IMR-90 (cell line): ENCODE data around the gene MALRD1. TPM values are rescaled to one million over a fixed set of nuclear protein-coding genes. Genes with fewer than 3 reads are reported as not detected.

Experiments used
- ATAC-seq: fragments of 200-7000 bp; cut with Tn5 transposase; 2 replicates; pipeline ENCODE4 v1.9.1; 2020; ENCODE audit warnings: low read depth, mild to moderate bottlenecking, moderate library complexity
- BruUV-seq: library from RNA; stranded (reverse); fragments of 400-500 nt; replicated peaks from 2 replicates; lab custom pipeline; 2021; lab: Mats Ljungman, UMichigan
- CTCF ChIA-PET: fragments of 300-600 bp; formaldehyde crosslinking; extraction: SDS; loops from one replicate; lab custom pipeline; 2021; ENCODE audit warnings: antibody characterized with exemption; lab: Yijun Ruan, JAX
- POLR2A ChIA-PET: fragments of 300-600 bp; sonication (Branson Sonifier 250); formaldehyde crosslinking; loops from one replicate; lab custom pipeline; 2022; ENCODE audit warnings: antibody characterized with exemption; ENCODE audit not compliant: unreplicated experiment; lab: Charles Lee
- DNase-seq: peaks from one replicate; pipeline ENCODE4 v3.0.0; 2013
- H2AFZ ChIP-seq: replicated peaks from 2 replicates; pipeline ENCODE3; 2013; ENCODE audit warnings: low read length, mild to moderate bottlenecking; ENCODE audit not compliant: poor library complexity
- H2AK5ac ChIP-seq: 2 replicates; pipeline ENCODE4 v1.6.1; 2013; ENCODE audit warnings: low read depth, low read length, inconsistent platforms
- H2AK9ac ChIP-seq: replicated peaks from 2 replicates; pipeline ENCODE3; 2013; ENCODE audit warnings: mild to moderate bottlenecking, low read depth, low read length, moderate library complexity; ENCODE audit not compliant: poor library complexity
- H2BK120ac ChIP-seq: 2 replicates; pipeline ENCODE4 v1.6.1; 2013; ENCODE audit warnings: low read depth, low read length, inconsistent platforms
- H2BK15ac ChIP-seq: 3 replicates; pipeline ENCODE4 v1.6.1; 2013; ENCODE audit warnings: low read depth, low read length, inconsistent platforms
- H2BK20ac ChIP-seq: 2 replicates; pipeline ENCODE4 v1.6.1; 2013; ENCODE audit warnings: low read depth, mild to moderate bottlenecking, inconsistent platforms, low read length, moderate library complexity
- H2BK5ac ChIP-seq: 2 replicates; pipeline ENCODE4 v1.6.1; 2013; ENCODE audit warnings: mild to moderate bottlenecking, low read depth, low read length, inconsistent platforms; ENCODE audit not compliant: poor library complexity, severe bottlenecking
- H3K14ac ChIP-seq: replicated peaks from 2 replicates; pipeline ENCODE4 v1.6.1; 2013; ENCODE audit warnings: low read depth, low read length, inconsistent platforms
- H3K18ac ChIP-seq: 2 replicates; pipeline ENCODE4 v1.6.1; 2013; ENCODE audit warnings: low read depth, low read length, control low read depth
- H3K23ac ChIP-seq: 2 replicates; pipeline ENCODE4 v1.6.1; 2013; ENCODE audit warnings: low read depth, low read length, inconsistent platforms
- H3K27ac ChIP-seq: 2 replicates; pipeline ENCODE4 v1.5.1; 2013; ENCODE audit warnings: mild to moderate bottlenecking, control low read depth, low read length; ENCODE audit not compliant: insufficient read depth
- H3K27me3 ChIP-seq: 2 replicates; pipeline ENCODE4 v1.6.1; 2013; ENCODE audit warnings: low read length; ENCODE audit not compliant: control insufficient read depth, insufficient read depth
- H3K36me3 ChIP-seq: 2 replicates; pipeline ENCODE4 v1.6.1; 2013; ENCODE audit warnings: low read length, mixed read lengths; ENCODE audit not compliant: control insufficient read depth, insufficient read depth
- H3K4ac ChIP-seq: 2 replicates; pipeline ENCODE4 v1.6.1; 2013; ENCODE audit warnings: low read depth, low read length, inconsistent platforms
- H3K4me1 ChIP-seq: 2 replicates; pipeline ENCODE4 v1.6.1; 2013; ENCODE audit warnings: low read length, mixed read lengths; ENCODE audit not compliant: control insufficient read depth, insufficient read depth
- H3K4me2 ChIP-seq: 2 replicates; pipeline ENCODE4 v1.6.1; 2013; ENCODE audit warnings: low read depth, mild to moderate bottlenecking, control low read depth, low read length, moderate library complexity
- H3K4me3 ChIP-seq: 2 replicates; pipeline ENCODE4 v1.5.1; 2013; ENCODE audit warnings: low read depth, mild to moderate bottlenecking, control low read depth, low read length, moderate library complexity; ENCODE audit not compliant: insufficient read depth
- H3K56ac ChIP-seq: 2 replicates; pipeline ENCODE4 v1.6.1; 2013; ENCODE audit warnings: low read length, inconsistent platforms; ENCODE audit not compliant: insufficient read depth; ENCODE audit errors: extremely low read depth
- H3K79me1 ChIP-seq, 2 experiments: 2 replicates each; pipeline ENCODE4 v1.6.1; 2013; ENCODE audit warnings: low read length in 2 of 2, inconsistent platforms in 1 of 2, low read depth in 1 of 2
- H3K9ac ChIP-seq: 2 replicates; pipeline ENCODE4 v1.6.1; 2013; ENCODE audit warnings: low read depth, low read length, control low read depth
- H3K9me1 ChIP-seq: 2 replicates; pipeline ENCODE4 v1.6.1; 2013; ENCODE audit warnings: low read length, inconsistent platforms; ENCODE audit not compliant: insufficient read depth
- H3K9me3 ChIP-seq: 2 replicates; pipeline ENCODE4 v1.6.1; 2013; ENCODE audit warnings: low read length; ENCODE audit not compliant: control insufficient read depth, insufficient read depth
- H4K20me1 ChIP-seq: 2 replicates; pipeline ENCODE4 v1.6.1; 2013; ENCODE audit warnings: low read length, inconsistent platforms; ENCODE audit not compliant: insufficient read depth
- H4K5ac ChIP-seq: 2 replicates; pipeline ENCODE4 v1.6.1; 2013; ENCODE audit warnings: mild to moderate bottlenecking, low read depth, low read length, control low read depth
- H4K8ac ChIP-seq, 2 experiments: 2 replicates each; pipeline ENCODE4 v1.6.1; 2013; ENCODE audit warnings: low read depth in 2 of 2, low read length in 2 of 2, control low read depth in 1 of 2, inconsistent platforms in 1 of 2
- H4K91ac ChIP-seq: 2 replicates; pipeline ENCODE4 v1.6.1; 2013; ENCODE audit warnings: low read depth, low read length, inconsistent platforms; ENCODE audit not compliant: insufficient read depth
- CEBPB ChIP-seq: IDR thresholded peaks from 2 replicates; pipeline ENCODE4 v1.6.1; 2012; ENCODE audit warnings: low read depth, low read length, improper control_type of control experiment
- CHD1 ChIP-seq: IDR thresholded peaks from 2 replicates; pipeline ENCODE4 v1.6.1; 2012; ENCODE audit warnings: low read depth, low read length, improper control_type of control experiment
- MAFK ChIP-seq: IDR thresholded peaks from 2 replicates; pipeline ENCODE4 v1.6.1; 2012; ENCODE audit warnings: low read depth, low read length, improper control_type of control experiment
- MAZ ChIP-seq: IDR thresholded peaks from 2 replicates; pipeline ENCODE4 v1.6.1; 2012; ENCODE audit warnings: low read depth, mild to moderate bottlenecking, low read length, improper control_type of control experiment, moderate library complexity, borderline replicate concordance
- MXI1 ChIP-seq: IDR thresholded peaks from 2 replicates; pipeline ENCODE4 v1.6.1; 2012; ENCODE audit warnings: low read depth, mild to moderate bottlenecking, low read length, moderate library complexity, borderline replicate concordance
- NFE2L2 ChIP-seq: fragments of 150-350 bp; IDR thresholded peaks from 2 replicates; pipeline ENCODE4 v1.6.1; 2016; ENCODE audit warnings: low read depth, mild to moderate bottlenecking, low read length
- RAD21 ChIP-seq: IDR thresholded peaks from 2 replicates; pipeline ENCODE4 v1.6.1; 2012; ENCODE audit warnings: low read length, improper control_type of control experiment
- RCOR1 ChIP-seq: IDR thresholded peaks from 2 replicates; pipeline ENCODE4 v1.6.1; 2012; ENCODE audit warnings: mild to moderate bottlenecking, low read length, improper control_type of control experiment; ENCODE audit not compliant: insufficient replicate concordance
- RFX5 ChIP-seq: IDR thresholded peaks from 2 replicates; pipeline ENCODE4 v1.8.0; 2012; ENCODE audit warnings: low read depth, mild to moderate bottlenecking, low read length, moderate library complexity
- SMC3 ChIP-seq: fragments of 150-350 bp; IDR thresholded peaks from 2 replicates; pipeline ENCODE4 v1.6.1; 2016; ENCODE audit warnings: low read depth, mild to moderate bottlenecking, antibody characterized with exemption, low read length, moderate library complexity
- WGBS, 2 experiments: methylation state at CpG; one replicate each; pipeline versions ENCODE4 v1.1.5 to v1.1.7; 2013; ENCODE audit warnings: missing lambda C conversion rate in 2 of 2; ENCODE audit not compliant: insufficient read length in 1 of 2; ENCODE audit errors: extremely low coverage in 2 of 2; 5-methylcytosine and 5-hydroxymethylcytosine counted together
- dilution Hi-C: fragments of 300-500 bp; cut with HindIII; formaldehyde crosslinking; loops from one replicate; pipeline ENCODE4 v1.14.3; 2018; ENCODE audit warnings: low sequenced_read_pairs; ENCODE audit not compliant: unreplicated experiment
- in situ Hi-C: fragments of 300-500 bp; cut with MboI; formaldehyde crosslinking; loops from 3 replicates; pipeline ENCODE4 v1.14.3; 2019; ENCODE audit warnings: low sequenced_read_pairs, inconsistent platforms, mixed read lengths
- intact Hi-C: fragments of 100-400 bp; cut with micrococcal nuclease; formaldehyde crosslinking; loops from 2 replicates; pipeline ENCODE4 v1.10.0; 2022
- polyA plus RNA-seq, 3 experiments: library from polyadenylated mRNA; depleted of rRNA; stranded (reverse); fragments of >200 nt; gene quantifications; 2 replicates each; pipeline ENCODE4 v1.2.3, GENCODE V29; 2012; ENCODE audit warnings: low replicate concordance in 1 of 3
- total RNA-seq: library from RNA; depleted of rRNA; stranded (reverse); fragments of >200 nt; gene quantifications from 2 replicates; pipeline ENCODE4 v1.2.3, GENCODE V29; 2012
- TF ChIP-seq, protein P1 (sequence below): fragments of 150-350 bp; IDR thresholded peaks from 2 replicates; pipeline ENCODE4 v1.6.1; 2016; ENCODE audit warnings: low read depth, mild to moderate bottlenecking, low read length, moderate library complexity, borderline replicate concordance
- TF ChIP-seq, protein P2 (sequence below): fragments of 150-350 bp; IDR thresholded peaks from 2 replicates; pipeline ENCODE4 v1.6.1; 2017; ENCODE audit warnings: mild to moderate bottlenecking, antibody characterized with exemption, low read length, low read depth

Gene MALRD1
- total and polyA plus RNA-seq, 2 of the 4 experiments (the other 2 are of a cell fraction), result 0.34 to 1.1 TPM

DNA sequence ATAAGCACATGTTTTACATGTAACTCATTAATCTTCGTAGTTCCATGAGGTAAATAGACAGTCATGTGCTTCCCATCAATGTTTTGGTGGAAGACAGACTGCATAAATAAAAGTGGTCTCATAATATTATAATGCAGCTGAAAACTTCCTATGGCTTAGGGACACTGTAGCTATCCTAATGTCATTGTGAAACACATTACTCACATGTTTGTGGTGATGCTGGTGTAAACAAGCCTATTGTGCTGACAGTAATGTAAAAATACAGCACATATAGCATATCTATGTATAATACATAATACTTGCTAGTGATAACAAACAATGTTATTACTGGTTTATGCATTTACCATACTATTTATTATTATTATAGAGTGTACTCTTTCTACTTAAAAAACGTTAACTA, 730.4 kb downstream of the MALRD1 start:
- H2BK5ac ChIP-seq, result no peak overlapping the region
- ChIA-PET POLR2A (no interaction called here), CTCF (interaction anchor here (0.6 kb wide), 1 partner anchor 1032 kb away, joined by 4 read pairs; no protein-coding TSS in a partner anchor)
- no peak overlapping the region for H3K4me2 ChIP-seq
- WGBS, 2 experiments, result no CpG with 5 or more reads among the region's 2 CpGs
- no peak overlapping the region for H2AK9ac ChIP-seq
- H3K9me3 ChIP-seq, result no peaks in the 10 kb centered on the region
- H2BK20ac ChIP-seq, result no peak overlapping the region
- no peak overlapping the region for H3K4ac ChIP-seq
- H2AFZ ChIP-seq, result no peak overlapping the region
- no peaks in the 10 kb centered on the region for H3K79me1 ChIP-seq
- H2AK5ac ChIP-seq, result no peak overlapping the region
- no peaks in the 10 kb centered on the region; the same call in 1 of the 2 replicates for H3K9me1 ChIP-seq
- no peak overlapping the region for H3K9ac ChIP-seq
- intact Hi-C loops (no loop called here), in situ Hi-C loops (loop anchor here (25.0 kb wide), 1 partner anchor 1092 kb away; no protein-coding TSS in a partner anchor), dilution Hi-C loops (no loop called here)
- no peak overlapping the region for H3K23ac ChIP-seq
- no peak overlapping the region for H3K14ac ChIP-seq
- TF ChIP-seq, protein P1, sequence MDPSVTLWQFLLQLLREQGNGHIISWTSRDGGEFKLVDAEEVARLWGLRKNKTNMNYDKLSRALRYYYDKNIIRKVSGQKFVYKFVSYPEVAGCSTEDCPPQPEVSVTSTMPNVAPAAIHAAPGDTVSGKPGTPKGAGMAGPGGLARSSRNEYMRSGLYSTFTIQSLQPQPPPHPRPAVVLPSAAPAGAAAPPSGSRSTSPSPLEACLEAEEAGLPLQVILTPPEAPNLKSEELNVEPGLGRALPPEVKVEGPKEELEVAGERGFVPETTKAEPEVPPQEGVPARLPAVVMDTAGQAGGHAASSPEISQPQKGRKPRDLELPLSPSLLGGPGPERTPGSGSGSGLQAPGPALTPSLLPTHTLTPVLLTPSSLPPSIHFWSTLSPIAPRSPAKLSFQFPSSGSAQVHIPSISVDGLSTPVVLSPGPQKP, result no peak
- TF ChIP-seq NFE2L2 (no peak), SMC3 (no peak), MAFK (no peak), CHD1 (no peak), RAD21 (no peak), MXI1 (no peak), RFX5 (no peak), CEBPB (no peak), MAZ (no peak), RCOR1 (no peak)
- TF ChIP-seq, protein P2, sequence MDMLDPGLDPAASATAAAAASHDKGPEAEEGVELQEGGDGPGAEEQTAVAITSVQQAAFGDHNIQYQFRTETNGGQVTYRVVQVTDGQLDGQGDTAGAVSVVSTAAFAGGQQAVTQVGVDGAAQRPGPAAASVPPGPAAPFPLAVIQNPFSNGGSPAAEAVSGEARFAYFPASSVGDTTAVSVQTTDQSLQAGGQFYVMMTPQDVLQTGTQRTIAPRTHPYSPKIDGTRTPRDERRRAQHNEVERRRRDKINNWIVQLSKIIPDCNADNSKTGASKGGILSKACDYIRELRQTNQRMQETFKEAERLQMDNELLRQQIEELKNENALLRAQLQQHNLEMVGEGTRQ, result no peak
- BruUV-seq, result no TSS peak
- H4K8ac ChIP-seq, result no peak overlapping the region
- no peak overlapping the region for H4K91ac ChIP-seq
- H3K4me3 ChIP-seq, result no peak overlapping the region
- no peak overlapping the region for H2BK15ac ChIP-seq
- DNase-seq (no peak), ATAC-seq (no peak)
- H3K36me3 ChIP-seq, result no peaks in the 10 kb centered on the region
- no peaks in the 10 kb centered on the region for H3K27me3 ChIP-seq
- H3K56ac ChIP-seq, result no peak overlapping the region
- peaks cover 2% of the 10 kb centered on the region; the same call in 1 of the 2 replicates for H3K4me1 ChIP-seq
- no peak overlapping the region for H4K5ac ChIP-seq
- no peak overlapping the region for H2BK120ac ChIP-seq
- H4K20me1 ChIP-seq, result no peaks in the 10 kb centered on the region
- H3K27ac ChIP-seq, result no peak overlapping the region
- no peak overlapping the region for H3K18ac ChIP-seq
